GM12865 (cell line): ENCODE measurements around the gene MPRIP.

Source experiments
- DNase-seq: peaks from one replicate; pipeline ENCODE4 v3.0.0; 2010; ENCODE audit warnings: low read depth
- H3K4me3 ChIP-seq: 2 replicates; pipeline ENCODE4 v1.5.1; 2011; ENCODE audit warnings: mild to moderate bottlenecking, low read depth, low read length, control low read depth
- TF ChIP-seq, protein P1 (sequence below): IDR thresholded peaks from 2 replicates; pipeline ENCODE4 v1.5.1; 2011; ENCODE audit warnings: low read length, control low read depth, low read depth, inconsistent platforms; ENCODE audit not compliant: insufficient read depth; ENCODE audit errors: missing control alignments

Gene MPRIP

DNA sequence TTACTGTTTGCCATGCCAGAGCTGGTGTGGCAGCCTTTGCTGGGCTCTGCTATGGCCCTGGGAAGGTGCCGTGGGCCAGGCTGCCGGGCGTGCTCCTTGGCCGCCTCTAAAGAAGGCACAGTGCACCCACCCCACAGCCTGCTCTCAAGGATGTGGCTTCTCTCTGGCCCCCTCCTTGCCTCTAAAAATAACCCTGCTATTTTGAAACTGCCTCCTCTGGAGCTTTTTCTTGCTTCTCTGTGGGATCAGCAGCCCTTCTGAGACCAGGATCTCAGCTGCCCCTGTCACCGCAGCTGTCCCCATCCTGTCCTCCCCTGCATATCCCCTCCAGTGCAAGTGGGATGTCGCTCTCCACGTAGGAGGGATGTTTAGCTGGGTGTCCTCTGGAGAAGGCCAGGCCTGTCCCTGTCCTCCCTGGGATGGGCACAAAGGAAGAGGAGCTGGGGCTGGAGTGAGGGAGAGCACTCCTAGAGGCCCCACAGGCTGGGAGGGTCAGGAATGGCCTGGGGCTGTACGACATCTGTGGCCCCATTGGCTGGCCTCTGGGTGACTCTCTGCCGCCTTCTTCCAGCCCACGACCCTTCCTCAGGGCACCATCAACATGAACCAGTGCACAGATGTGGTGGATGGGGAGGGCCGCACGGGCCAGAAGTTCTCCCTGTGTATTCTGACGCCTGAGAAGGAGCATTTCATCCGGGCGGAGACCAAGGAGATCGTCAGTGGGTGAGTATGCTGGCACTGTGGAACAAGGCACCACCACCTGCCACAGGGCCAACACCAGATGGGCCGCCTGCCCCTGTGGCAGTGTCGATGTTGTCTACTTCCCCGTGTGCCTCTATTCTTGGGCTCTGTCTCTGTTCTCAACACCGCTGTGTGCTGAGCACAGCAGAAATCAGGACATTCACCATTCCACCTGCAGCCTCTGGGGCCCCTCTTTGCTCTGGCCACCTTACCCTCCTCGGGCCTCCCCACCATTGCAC is 84.2 kb downstream of the MPRIP start:
- no peak overlapping the region for H3K4me3 ChIP-seq
- TF ChIP-seq, protein P1, sequence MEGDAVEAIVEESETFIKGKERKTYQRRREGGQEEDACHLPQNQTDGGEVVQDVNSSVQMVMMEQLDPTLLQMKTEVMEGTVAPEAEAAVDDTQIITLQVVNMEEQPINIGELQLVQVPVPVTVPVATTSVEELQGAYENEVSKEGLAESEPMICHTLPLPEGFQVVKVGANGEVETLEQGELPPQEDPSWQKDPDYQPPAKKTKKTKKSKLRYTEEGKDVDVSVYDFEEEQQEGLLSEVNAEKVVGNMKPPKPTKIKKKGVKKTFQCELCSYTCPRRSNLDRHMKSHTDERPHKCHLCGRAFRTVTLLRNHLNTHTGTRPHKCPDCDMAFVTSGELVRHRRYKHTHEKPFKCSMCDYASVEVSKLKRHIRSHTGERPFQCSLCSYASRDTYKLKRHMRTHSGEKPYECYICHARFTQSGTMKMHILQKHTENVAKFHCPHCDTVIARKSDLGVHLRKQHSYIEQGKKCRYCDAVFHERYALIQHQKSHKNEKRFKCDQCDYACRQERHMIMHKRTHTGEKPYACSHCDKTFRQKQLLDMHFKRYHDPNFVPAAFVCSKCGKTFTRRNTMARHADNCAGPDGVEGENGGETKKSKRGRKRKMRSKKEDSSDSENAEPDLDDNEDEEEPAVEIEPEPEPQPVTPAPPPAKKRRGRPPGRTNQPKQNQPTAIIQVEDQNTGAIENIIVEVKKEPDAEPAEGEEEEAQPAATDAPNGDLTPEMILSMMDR, result no peak
- DNase-seq, result no peak

DNA sequence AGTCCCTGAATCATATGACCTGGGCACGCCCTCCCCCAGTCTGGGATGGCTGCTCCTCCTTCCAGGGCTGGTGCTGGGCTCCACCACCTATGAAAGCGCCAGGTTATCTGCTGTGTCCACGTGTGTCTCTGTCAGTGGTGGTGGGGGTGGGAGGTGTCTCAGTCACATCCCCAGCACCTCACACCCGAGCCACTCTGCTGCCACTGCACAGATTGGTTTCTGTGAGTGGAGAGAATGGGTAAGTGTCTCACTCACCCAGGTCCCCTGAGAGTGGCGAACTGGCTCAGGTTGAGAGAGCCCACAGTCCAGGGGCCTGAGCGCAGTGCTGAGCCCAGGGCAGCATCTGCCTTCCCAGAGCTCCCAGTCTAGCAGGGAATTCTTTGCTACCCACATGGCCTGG is 84.9 kb downstream of the MPRIP start:
- DNase-seq, result no peak
- no peak overlapping the region for H3K4me3 ChIP-seq
- TF ChIP-seq, protein P1, result no peak

DNA sequence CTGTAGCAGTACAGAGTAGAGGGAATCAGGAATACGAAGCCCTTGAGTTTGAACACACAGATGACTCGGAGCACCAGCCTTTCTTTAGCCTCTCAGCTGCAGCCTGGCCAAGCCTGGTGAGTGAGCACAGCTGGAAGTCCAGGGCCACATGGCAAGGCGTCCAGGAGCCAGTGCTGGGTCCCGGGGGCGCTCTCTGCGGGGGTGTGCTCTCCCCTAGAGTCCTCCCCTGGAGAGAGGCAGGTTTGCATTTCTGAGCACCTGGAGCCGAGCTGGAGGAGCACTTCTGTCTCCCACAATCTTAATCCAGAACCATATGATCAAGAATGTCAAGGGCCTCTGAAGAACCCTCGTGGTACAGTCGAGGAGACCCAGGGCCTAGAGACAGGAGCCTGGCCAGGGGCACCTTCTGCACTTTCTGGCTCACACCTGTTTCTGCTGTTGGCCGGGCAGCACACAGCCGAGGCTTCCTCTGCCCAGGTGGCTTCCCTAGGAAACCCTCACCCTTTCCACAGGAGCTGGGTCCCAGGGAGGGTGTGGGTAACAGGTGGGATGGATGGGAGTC is 85.6 kb downstream of the MPRIP start:
- no peak overlapping the region for H3K4me3 ChIP-seq
- DNase-seq, result no peak
- TF ChIP-seq, protein P1, result no peak

DNA sequence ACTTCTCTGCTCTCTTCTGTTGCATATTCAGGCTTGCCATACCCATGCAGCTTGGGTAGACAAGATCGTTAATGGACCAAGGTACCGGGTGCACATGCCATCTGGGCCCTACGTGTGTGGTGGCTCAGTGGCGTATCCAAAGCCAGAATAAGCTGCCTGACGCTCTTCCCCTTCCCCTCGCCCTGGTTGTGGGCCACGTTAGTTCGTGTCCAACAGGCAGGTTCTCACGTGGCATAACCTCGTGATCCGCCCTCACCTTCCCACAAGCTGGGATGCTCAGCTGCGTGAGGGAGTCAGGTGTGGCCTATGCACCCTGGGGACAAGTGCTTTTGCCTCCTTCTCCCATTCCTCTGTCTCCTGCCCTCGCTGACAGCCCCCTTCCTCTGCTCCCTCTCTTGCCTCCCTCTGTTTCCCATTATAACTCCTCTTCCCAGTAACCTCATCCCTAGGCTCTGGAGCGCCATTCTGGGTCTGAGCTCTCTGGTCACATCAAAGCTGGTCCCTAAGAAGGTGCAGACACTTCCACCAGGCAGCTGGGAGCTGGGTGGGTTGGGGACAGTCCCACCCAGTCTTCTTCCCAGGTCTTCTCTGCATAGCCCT is 86.3 kb downstream of the MPRIP start:
- no peak overlapping the region for H3K4me3 ChIP-seq
- no peak for DNase-seq
- TF ChIP-seq, protein P1, result no peak

DNA sequence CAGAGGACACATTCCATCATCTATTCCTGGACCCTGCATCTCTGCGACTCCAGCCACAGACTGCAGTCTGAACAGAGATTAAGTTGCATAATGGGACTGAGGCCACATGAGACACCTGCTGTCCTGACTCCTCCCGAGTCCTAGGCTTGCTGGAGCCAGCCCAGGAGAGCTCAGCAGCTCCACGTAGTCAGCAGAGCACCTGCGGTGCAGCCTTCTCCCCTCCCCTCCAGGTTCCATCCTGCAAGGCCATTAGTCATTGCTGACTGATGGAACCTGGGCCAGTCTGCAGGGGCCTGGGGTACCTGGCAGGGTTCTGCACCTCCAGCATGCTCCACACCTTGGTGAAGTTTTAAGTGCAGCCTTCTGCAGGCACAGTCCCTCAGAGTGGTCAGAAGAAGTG is 87.2 kb downstream of the MPRIP start:
- TF ChIP-seq, protein P1, result no peak
- no peak overlapping the region for H3K4me3 ChIP-seq
- no peak for DNase-seq

DNA sequence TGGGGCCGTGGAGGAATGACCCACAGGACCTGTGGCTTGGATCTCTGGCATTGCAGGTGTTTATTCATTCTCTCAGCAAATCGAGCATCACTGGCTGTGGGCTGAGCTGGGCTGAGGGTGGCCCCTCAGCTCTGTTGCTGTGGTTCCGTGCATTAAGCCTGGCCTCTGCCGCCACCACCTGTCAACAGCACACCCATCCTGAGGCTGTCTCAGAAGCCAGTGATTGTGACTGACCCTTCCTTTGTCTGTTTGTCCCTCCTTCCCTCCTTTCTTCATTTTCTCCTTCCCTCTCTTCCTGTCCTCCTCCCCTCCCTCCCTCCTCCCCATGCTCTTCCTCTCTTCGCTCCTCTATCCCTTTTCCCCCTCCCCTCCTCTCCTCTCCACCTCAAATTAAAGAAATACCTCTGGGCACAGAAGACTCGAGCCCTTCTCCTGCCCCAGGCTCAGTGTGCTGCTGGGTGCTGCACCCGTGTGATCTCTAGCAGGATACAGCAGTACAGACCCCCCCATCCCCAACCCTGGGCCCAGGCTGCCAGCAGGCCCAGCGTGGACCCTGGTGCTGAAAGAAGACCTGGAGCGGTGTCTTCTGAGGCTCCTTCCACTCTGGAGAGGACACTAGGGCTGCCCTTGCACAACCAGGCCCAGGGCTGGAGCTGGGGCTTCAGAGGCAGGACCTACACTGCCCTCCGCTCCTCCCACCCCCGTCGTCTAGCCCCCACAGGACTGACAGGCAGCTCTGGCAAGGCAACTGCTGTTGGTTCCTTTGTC is 88.0 kb downstream of the MPRIP start:
- DNase-seq, result no peak
- TF ChIP-seq, protein P1, result no peak
- H3K4me3 ChIP-seq, result no peak overlapping the region
